Measurements from ENCODE around the gene SPG11.
"Not testable (repeated sequence)": the region's sequence is repeated elsewhere in the genome, so short reads cannot be mapped to it uniquely, and the experiment has no call there.

Gene SPG11

GRCh38 chr15:44620081-44620480, 43.4 kb downstream of the SPG11 start:
- DNase-seq, result no peak

GRCh38 chr15:44616974-44617373, 46.5 kb downstream of the SPG11 start:
- no peak for DNase-seq

- DNase-seq, result no peak
Observed at GRCh38 chr15:44606740-44607139, 56.7 kb downstream of the SPG11 start.

GRCh38 chr15:44603126-44603525, 60.3 kb downstream of the SPG11 start:
- DNase-seq, result no peak

GRCh38 chr15:44598892-44599291, 64.6 kb downstream of the SPG11 start:
- DNase-seq, result no peak

- peak in 1 of 5 donors; percentile 25 for DNase-seq
Observed at GRCh38 chr15:44598066-44598465, 65.4 kb downstream of the SPG11 start.

- DNase-seq, result peak in 1 of 5 donors; percentile 32
Observed at GRCh38 chr15:44596511-44597010, 66.9 kb downstream of the SPG11 start.

GRCh38 chr15:44595656-44596510, 67.6 kb downstream of the SPG11 start:
- peak in 1 of 5 donors; percentile 35 for DNase-seq

- DNase-seq, result no peak
Observed at GRCh38 chr15:44595246-44595645, 68.2 kb downstream of the SPG11 start.

- DNase-seq, result peak in 2 of 5 donors; percentile 17 to 57
Observed at GRCh38 chr15:44593042-44593736, 70.3 kb downstream of the SPG11 start.

GRCh38 chr15:44591326-44591725, 72.1 kb downstream of the SPG11 start:
- DNase-seq, result no peak

GRCh38 chr15:44588541-44588940, 74.9 kb downstream of the SPG11 start:
- DNase-seq, result no peak

GRCh38 chr15:44585633-44586032, 77.8 kb downstream of the SPG11 start:
- DNase-seq, result no peak

GRCh38 chr15:44584162-44584749, 79.2 kb downstream of the SPG11 start:
- DNase-seq, result peak; percentile 15 to 68 (median 39)

GRCh38 chr15:44580105-44580504, 83.4 kb downstream of the SPG11 start:
- DNase-seq, result no peak

- no peak for DNase-seq
Observed at GRCh38 chr15:44574734-44575133, 88.7 kb downstream of the SPG11 start.

GRCh38 chr15:44573386-44573785, 90.1 kb downstream of the SPG11 start:
- DNase-seq, result no peak

- DNase-seq, result no peak
Observed at GRCh38 chr15:44570361-44570760, 93.1 kb downstream of the SPG11 start.

GRCh38 chr15:44569316-44569715, 94.1 kb downstream of the SPG11 start:
- no peak for DNase-seq

GRCh38 chr15:44568338-44568737, 95.1 kb downstream of the SPG11 start:
- no peak for DNase-seq

GRCh38 chr15:44566155-44566540, 97.3 kb downstream of the SPG11 start:
- DNase-seq, result no peak

GRCh38 chr15:44565387-44566154, 97.9 kb downstream of the SPG11 start:
- no peak for DNase-seq

GRCh38 chr15:44560926-44561325, 102.5 kb downstream of the SPG11 start:
- DNase-seq, result not testable (repeated sequence)

Data from T-helper 1 cell (primary cell).